ENCODE results near the gene BCKDK.

Gene BCKDK

DNA sequence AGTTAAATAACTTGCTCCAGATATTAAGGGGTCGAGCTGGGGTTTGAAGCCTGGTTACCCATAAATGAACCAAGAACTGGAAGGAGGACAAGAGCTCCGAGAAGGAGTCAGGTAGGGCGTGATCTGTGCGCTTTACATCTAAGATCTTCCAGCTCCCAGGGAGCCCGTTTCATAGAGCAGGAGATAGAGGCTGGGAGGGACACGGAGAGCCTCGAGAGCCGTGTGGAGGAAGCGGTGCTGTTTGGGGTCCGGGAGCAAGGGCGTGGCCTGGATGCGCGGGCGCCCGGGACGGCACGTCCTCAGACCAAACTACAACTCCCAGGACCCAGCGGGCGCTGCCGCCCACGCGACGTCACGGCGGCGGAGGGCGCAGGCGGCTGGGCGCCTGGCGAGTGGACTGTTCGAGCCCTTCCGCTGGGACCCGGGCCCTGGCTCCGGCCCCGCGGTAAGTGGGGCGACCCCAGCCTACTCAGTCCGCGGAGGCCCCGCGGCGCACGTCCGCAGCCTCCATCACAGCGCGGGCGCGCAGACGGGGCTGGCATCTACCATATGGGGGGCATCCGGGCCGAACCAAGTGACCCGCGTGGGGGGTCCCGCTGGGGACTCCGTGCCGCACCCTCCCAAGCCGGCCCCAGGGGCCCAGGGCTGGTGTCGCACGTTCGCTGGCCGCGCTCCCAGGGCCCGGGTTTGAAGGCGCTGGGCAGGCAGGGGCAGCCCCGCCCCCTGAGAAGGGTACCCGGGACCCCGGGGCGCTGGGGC lies at the start of gene BCKDK:
Gene BCKDK (plus strand): TSS at position 352 of the 759 bp plus-strand sequence. CDS start 838 bp downstream, outside the sequence.
- DNase-seq (ENCODE audit: low spot score): peak; percentile 93

DNA sequence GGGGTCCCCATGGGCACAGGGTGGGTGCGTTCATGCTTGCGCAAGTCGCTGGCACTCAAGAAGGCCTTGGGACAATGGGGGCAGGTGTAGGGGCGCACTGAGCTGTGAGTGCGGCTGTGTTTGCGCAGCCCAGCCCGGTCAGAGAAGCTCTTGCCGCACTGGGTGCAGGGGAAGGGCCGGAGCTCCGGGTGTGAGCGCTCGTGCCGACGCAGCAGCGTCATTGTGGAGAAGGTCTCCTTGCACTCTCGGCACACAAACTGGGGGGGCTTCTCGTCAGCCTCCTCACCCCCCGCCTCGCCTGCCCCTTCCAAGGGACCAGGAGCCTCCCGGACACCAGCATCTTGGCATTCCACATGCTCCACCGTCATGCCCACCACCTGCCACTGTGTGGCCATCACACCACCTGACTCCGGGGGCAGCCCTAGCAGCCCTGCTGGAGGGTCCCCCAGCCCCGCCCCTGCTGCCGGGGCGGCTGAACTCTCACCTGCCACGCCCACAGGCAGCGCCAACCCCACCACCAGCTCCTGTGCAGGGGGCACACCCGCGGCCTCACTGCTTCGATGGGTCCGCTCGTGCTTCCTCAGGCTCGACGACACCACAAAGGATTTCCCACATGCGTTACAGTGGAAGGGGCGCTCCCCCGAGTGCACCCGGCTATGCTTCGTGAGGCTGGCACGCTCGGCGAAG lies 46.9 kb upstream of the BCKDK start:
- DNase-seq (ENCODE audit: low spot score): no peak

DNA sequence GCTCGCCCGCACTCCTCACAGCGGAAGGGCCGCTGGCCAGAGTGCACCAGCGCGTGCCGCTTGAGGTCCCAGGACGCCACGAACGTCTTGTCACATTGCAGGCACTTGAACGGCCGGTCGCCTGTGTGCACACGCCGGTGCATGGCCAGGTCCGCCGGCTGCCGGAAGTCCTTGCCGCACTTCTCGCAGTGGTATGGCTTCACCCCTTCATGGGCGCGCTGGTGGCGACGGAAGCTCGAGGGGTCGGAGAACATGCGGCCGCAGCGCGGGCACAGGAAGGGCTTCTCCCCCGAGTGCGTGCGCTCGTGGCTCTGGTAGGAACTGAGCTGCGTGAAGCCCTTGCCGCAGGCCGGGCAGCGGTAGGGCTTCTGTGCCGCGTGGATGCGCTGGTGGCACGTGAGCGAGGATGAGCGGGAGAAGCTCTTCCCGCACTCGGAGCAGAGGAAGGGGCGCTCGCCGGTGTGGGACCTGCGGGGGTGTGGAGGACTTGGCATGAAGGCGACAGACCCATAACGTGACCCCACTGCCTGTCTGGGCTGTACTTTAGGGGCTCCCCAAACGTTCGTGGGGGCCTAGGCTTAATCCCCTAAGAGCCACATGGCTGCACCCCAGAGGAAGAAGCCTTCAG lies 46.3 kb upstream of the BCKDK start:
- DNase-seq (ENCODE audit: low spot score): no peak

DNA sequence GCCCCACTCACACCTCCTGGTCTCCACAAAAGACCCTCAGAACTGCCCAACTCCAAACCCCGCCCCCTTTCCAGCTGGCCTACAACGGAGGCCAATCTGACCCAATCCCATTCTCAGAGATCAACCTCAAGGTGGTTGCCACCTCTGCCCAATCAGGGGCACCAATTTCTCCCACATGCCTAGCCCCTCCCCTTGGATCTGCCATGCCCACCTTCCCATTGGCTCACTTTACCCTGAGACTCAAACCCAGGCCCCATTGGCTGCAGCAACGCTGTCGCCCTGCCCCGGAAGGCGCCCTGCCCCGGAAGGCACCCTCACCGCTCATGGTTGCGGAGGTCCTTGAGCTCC lies 44.7 kb upstream of the BCKDK start:
- DNase-seq (ENCODE audit: low spot score): no peak

DNA sequence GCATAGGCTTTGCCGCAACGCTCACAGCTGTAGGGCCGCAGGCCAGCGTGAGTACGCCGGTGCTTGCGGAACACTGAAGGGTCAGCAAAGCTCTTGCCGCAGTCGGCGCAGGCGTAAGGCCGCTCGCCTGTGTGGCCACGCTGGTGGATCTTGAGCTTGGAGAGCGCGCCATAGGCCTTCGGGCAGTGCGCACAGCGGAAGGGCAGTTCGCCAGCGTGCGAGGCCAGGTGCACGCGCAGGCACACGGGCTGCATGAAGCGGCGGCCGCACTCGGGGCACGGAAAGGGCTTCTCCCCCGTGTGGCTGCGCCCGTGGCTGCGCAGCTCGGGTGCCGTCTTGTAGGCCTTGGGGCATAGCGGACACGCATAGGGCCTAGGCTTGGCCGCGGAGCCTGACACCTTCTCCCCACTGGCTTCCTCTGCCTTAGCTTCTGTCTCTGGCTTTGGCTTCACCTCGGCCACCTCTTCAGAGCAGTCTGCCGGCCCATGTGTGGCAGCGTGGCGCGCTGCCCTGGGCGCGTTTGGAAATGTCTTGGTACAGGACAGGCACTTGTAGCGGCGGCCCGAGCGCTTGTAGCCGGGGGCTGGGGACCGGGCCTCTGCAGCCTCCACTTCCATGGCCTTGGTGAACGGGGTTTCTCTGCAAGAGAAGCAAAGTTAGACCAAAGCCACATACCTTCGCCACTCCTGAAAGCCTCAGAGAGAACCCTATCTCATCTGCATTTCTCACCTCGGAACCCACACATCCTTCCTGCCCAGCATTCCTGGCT lies 44.2 kb upstream of the BCKDK start:
- DNase-seq (ENCODE audit: low spot score): no peak

DNA sequence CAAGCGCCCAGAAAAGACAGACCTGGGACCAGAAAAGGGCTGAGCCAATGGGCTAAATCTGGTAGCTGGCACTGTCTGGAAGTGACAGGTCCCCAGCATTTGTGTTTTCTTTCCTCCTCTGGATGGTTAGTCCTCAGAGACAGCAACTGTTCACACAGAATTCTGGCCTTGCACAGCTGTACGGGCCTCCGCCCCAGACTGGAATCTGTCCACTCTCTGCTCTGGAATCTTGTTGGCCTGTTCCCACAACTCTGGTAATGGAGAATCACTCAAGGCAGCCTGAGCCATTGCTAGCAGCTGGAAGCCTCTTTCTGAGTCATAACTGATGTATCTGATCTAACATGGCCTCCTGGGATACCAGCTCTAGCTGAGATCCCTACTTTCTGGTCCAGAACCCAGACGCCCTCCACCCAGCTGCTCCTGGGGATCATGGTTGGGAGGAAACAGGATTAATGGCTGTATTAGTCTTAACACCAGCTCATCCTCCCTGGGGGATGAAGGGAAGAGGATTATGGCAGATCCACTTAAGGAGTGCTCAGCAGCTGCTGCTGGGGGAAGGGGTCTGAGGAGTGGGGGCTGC lies 43.2 kb upstream of the BCKDK start:
- peak; percentile 97 for DNase-seq (ENCODE audit: low spot score)

DNA sequence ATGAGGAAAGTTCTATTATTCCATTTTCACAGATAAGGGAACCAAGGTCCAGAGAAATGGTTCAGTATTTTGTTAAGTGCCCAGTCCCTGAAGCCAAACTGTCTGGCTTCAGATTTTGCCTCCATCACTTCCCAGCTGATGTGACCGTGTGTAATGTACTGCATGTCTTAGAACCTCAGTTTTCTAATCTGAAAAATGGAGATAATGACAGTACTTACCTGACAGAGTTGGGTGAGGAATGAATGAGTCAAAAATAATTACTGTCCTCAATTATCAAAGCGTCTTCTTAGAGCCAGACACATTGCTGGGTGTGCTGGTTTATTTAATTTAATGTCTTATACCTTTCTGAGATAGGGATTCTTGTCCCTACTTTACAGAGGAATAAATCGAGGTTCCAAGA lies 40.8 kb upstream of the BCKDK start:
- no peak for DNase-seq (ENCODE audit: low spot score)

DNA sequence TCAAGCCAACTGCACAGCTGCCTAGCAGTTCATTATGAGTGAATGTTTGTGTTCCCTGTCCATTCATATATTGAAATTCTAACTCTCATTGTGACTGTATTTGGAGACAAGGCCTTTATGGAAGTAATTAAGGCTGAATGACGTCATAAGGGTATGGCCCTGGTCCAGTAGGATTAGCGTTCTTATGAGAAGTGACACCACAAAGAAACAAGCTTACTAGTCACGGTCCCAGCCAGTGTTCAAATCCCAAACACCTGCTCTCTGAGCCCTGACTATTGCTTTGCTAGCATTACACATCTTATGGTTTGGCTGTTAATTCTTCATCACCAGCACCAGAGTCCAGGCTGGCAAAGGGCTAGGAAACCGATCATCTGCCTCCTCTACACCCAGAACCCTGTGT lies 36.3 kb upstream of the BCKDK start:
- DNase-seq (ENCODE audit: low spot score): peak; percentile 74

DNA sequence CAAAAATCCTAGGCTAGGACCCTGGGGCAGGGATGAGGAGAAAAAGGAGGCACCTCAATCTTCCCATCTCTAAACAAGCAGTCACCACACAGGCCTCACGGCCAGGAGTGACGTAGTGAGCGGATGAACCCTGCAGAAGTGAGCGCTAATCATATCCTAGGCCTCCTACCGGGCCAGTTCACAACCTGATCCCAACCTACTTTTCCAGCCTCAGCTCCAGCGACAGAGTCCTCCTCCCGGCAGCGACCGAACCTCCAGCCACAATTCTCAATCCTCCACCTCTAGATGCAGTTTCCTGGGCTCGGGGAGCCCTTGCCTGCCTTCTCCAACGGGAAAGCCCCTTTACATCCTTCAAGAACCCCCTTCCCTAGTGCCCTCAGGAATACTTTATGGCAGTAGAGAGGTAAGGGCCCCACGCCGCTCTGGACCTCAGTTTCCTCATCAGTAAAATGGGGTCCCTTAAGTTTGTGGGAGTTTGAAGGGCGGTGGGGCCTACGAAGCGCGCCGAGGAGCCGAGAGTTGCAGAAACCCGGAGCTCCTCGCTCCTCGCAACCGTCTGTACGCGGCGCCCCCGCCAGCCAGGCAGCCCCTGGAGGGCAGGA lies 35.5 kb upstream of the BCKDK start:
- DNase-seq (ENCODE audit: low spot score): peak; percentile 59

DNA sequence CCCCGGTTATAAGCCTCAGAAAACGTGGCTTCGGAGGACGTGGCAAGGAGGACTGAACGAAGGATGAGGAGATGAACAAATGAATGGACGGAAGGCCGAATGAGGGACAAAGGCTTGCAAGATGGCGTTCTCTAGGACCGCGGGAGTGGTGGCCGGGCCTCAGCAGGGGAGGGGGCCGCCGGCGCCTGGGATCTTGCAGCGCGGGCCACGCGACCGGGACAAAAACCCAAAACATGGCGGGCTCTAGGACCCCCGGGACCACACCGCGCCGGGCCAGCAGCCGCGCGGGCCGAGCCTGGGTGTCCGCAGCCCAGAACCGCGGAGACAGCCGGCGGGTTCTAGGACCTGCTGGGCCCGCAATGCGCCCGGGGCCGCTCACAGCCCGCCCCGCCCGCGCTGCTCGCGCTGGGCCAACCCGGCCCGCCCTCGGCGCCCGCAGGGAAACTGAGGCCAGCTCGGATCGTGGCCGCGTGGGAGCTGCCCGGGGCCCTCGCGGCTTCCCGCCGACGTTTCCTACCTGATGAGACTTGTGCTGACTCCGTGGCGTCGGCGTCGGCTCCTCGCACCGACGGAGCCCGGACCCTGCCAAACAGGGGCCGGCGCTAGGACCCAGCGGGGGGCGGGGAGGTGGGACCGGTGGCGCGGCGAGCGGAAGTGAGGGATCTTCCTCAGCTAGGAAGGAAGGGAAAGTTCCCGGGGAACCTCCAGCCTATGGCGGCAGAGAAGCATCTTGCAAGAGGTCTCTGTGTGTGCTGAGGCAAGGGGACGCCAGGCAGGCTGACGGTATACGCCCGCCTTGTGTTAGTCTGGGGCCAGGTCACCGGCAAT lies 34.8 kb upstream of the BCKDK start:
- peak; percentile 91 for DNase-seq (ENCODE audit: low spot score)

DNA sequence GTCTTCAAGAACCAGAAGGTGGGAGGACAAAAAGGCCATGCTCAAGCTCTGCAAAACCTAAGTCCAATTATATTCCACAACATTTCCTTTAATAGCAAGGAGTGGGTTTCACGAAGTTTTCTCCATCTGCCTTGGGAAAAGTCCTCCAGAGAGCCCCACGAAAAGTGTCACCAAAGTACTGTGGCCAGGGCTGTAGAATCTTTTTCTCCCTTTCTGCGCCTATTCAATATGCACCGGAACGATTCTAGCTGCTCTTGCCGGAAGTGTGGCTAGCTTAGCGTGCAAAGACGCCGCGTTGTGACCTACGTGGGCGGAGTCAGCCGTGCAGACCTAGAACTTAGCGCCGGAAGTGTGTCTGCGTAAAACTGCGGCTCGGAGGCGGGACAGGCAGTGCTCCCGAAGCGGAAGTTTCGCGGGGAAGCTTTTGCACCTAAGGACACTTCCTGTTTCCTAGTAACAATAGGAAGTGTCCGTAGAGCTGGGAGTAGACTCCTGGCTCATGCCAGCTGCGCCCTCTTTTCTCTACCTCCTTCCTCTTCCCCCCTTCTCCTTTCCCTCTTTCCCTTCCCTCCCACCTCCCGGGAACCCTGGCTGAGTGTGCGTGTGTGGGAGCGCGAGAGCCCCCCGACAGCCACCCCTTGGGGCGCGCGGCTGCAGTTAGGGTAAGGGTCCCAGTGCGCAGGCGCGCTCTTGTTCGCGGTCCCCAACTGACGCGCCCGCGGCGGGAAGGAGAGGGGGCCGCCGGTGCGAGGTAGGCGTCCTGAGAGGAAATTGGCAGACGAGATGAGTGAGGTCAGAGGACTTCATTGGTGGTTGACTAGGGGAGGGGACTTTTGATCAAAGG lies 34.0 kb upstream of the BCKDK start, which contains the start of the genes ZNF646 and ZNF668:
Gene ZNF646 (plus strand): TSS at position 453 of the 844 bp plus-strand sequence. CDS start 1,903 bp downstream, outside the sequence.
Gene ZNF668 (minus strand): TSS at position 271 of the 844 bp plus-strand sequence. CDS start 9,781 bp downstream, outside the sequence.
- DNase-seq (ENCODE audit: low spot score): peak; percentile 97

DNA sequence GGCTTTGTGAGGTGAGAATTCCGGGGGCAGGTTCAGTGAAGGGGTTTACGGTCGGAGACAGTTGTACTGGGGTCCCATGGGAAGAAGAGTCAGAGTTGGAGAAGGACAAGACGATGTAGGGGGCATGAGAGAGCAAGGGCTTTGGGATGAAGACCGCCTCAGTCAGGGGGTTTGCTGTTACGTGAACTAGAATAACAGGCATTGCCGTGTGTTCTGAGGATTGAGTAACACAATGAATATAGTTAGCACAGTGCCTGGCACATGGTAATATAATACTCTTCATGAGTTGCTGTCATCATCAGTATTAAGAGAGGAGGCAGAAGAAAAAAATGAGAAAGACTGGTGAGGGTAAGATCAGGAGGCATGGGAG lies 33.4 kb upstream of the BCKDK start:
- DNase-seq (ENCODE audit: low spot score): no peak

DNA sequence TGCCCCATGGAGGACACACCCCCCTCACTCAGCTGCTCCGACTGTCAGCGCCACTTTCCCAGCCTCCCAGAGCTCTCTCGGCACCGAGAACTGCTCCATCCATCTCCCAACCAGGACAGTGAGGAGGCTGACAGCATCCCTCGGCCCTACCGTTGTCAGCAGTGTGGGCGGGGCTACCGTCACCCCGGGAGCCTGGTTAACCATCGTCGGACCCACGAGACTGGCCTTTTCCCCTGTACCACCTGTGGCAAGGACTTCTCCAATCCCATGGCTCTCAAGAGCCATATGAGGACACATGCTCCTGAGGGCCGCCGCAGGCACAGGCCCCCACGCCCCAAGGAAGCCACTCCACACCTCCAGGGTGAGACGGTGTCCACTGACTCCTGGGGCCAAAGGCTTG lies 31.9 kb upstream of the BCKDK start:
- no peak for DNase-seq (ENCODE audit: low spot score)

DNA sequence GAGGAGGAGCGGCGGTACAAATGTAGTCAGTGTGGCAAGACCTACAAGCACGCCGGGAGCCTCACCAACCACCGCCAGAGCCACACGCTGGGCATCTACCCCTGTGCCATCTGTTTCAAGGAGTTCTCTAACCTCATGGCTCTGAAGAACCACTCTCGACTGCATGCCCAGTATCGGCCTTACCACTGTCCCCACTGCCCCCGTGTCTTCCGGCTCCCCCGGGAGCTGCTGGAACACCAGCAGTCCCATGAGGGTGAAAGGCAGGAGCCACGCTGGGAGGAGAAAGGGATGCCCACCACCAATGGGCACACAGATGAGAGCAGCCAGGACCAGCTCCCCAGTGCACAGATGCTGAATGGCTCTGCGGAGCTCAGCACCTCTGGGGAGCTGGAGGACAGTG lies 31.2 kb upstream of the BCKDK start:
- DNase-seq (ENCODE audit: low spot score): no peak

DNA sequence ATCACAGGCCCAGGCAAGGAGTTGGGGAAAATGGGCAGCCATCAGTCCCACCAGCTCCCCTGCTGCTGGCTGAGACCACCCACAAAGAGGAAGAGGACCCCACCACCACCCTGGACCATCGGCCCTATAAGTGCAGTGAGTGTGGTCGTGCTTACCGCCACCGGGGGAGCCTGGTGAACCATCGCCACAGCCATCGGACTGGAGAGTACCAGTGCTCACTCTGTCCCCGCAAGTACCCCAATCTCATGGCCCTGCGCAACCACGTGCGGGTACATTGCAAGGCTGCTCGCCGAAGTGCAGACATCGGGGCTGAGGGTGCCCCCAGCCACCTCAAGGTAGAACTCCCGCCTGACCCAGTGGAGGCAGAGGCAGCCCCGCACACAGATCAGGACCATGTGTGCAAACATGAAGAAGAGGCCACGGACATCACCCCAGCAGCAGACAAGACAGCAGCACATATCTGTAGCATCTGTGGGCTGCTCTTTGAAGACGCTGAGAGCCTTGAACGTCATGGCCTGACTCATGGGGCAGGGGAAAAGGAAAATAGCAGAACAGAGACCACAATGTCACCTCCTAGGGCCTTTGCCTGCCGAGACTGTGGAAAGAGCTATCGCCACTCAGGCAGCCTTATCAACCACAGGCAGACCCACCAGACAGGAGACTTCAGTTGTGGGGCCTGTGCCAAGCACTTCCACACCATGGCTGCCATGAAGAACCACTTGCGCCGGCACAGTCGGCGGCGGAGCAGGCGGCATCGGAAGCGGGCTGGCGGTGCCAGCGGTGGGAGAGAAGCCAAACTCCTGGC lies 30.4 kb upstream of the BCKDK start:
- no peak for DNase-seq (ENCODE audit: low spot score)

DNA sequence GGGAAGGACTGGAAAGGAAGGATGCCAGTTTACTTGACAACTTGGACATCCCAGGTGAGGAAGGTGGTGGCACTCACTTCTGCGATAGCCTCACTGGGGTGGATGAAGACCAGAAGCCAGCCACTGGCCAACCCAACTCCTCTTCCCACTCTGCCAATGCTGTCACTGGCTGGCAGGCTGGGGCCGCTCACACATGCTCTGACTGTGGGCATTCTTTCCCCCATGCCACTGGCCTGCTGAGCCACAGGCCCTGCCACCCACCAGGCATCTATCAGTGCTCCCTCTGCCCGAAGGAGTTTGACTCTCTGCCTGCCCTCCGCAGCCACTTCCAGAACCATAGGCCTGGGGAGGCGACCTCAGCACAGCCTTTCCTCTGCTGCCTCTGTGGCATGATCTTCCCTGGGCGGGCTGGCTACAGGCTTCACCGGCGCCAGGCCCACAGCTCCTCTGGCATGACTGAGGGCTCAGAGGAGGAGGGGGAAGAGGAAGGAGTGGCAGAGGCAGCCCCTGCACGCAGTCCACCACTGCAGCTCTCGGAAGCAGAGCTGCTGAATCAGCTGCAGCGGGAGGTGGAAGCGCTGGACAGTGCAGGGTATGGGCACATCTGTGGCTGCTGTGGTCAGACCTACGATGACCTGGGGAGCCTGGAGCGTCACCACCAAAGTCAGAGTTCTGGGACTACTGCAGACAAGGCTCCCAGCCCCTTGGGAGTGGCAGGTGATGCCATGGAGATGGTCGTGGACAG lies 29.4 kb upstream of the BCKDK start:
- DNase-seq (ENCODE audit: low spot score): no peak

DNA sequence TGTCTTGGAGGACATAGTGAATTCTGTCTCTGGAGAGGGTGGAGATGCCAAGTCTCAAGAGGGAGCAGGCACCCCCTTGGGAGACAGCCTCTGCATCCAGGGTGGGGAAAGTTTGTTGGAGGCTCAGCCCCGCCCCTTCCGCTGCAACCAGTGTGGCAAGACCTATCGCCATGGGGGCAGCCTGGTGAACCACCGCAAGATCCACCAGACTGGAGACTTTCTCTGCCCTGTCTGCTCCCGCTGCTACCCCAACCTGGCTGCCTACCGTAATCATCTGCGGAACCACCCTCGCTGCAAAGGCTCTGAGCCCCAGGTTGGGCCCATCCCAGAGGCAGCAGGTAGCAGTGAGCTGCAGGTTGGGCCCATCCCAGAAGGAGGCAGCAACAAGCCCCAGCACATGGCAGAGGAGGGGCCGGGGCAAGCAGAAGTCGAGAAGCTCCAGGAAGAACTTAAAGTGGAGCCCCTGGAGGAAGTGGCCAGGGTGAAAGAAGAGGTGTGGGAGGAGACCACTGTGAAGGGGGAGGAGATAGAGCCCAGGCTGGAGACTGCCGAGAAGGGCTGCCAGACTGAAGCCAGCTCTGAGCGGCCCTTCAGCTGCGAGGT lies 28.7 kb upstream of the BCKDK start:
- DNase-seq (ENCODE audit: low spot score): no peak
